GM10248 (cell line): ENCODE data around the gene RAC2.

ENCODE experiments used
- CTCF ChIA-PET: fragments of 300-600 bp; sonication (Branson Sonifier 250); formaldehyde crosslinking; extraction: SDS; loops from one replicate; lab custom pipeline; 2021; ENCODE audit warnings: antibody characterized with exemption; lab: Yijun Ruan, JAX
- POLR2A ChIA-PET: fragments of 350-650 bp; sonication (Branson Sonifier 250); formaldehyde crosslinking; extraction: SDS; loops from one replicate; lab custom pipeline; 2020; ENCODE audit warnings: antibody characterized with exemption; lab: Yijun Ruan, JAX
- DNase-seq: peaks from one replicate; pipeline ENCODE4 v3.0.0; 2012; ENCODE audit errors: extremely low spot score
- CTCF ChIP-seq: IDR thresholded peaks from 2 replicates; pipeline ENCODE4 v1.5.1; 2012; ENCODE audit warnings: mild to moderate bottlenecking, low read depth; ENCODE audit errors: extremely low read depth, missing control alignments, control extremely low read depth

The RAC2 gene

DNA sequence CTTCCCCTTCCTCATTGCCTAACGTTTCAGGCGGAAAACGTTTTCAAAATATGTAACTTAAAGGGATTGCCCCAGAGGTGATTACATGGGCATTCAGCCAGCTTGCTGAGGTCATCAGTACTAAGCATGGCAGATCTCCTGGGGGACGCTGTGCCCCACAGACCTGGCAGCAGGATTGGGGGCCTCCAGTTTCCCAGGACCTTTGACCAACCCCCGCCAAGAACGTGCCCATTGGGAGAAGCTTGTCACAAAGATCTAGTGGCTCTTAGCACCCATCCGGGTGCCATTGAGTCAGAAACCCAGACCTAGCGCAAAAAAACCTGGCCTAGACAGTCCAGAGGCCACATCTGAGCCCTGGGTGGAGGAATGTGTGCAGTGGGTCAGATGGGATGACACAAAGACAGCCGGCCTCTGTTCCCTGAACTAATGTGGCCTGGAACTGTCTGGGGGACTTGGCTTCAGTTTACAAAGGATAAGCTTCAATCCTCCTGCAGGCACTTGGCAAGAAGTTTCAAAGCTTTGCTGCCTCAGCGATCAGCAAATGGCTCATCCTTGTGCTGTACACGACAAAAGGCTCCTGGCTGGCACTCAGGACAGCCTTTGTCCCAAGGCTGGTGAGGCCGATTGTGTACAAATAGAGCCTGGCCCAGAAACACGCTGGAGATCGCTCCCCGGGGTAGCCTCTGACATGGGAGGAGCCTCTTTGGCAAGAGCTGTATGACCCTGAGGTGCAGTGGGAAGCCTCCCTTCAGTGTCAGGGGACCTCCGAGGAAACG is 65.5 kb downstream of the RAC2 start:
- ChIA-PET POLR2A (no interaction called here), CTCF (interaction anchor here (0.9 to 8.2 kb wide), 5 partner anchors 12 to 139 kb away, joined by 3 to 51 read pairs (median 4); no protein-coding TSS in a partner anchor)
- no peak for DNase-seq
- TF ChIP-seq CTCF = no peak

- POLR2A ChIA-PET = no interaction called here
These were observed 66.3 kb downstream of the RAC2 start for GRCh38 chr22:37177755-37178154.

DNA sequence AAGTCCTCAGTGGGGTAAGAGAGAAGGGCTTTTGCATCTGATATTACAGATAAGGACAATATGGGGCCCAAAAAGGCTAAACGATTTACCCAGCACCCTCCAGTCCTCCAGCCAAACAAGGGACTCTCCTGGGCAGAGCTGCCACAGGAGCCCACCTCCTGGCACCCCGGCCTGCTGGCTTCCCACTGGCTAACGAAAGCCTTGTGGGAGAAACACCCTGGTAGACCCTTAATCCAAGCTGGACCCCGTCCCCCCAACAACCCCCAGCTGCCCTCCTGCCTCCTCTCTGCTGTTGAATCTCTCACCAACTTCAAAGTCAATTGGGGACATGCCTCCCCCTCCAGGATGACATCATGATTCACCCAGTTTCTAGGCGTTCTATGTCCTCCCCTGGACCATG is 66.8 kb downstream of the RAC2 start:
- CTCF ChIA-PET = interaction anchor here (0.7 to 8.2 kb wide), 5 partner anchors 11 to 140 kb away, joined by 3 to 51 read pairs (median 4); no protein-coding TSS in a partner anchor

More at GRCh38 chr22:37177755-37178154, 66.3 kb downstream of the RAC2 start:
- no peak for DNase-seq
- CTCF ChIA-PET = interaction anchor here (0.9 to 8.2 kb wide), 5 partner anchors 11 to 140 kb away, joined by 3 to 51 read pairs (median 4); no protein-coding TSS in a partner anchor
- TF ChIP-seq CTCF = no peak

GRCh38 chr22:37176464-37177061 is 67.5 kb downstream of the RAC2 start:
- ChIA-PET CTCF (interaction anchor here (0.6 to 8.2 kb wide), 4 partner anchors 10 to 320 kb away, joined by 3 to 51 read pairs (median 9); no protein-coding TSS in a partner anchor), POLR2A (no interaction called here)
- TF ChIP-seq CTCF = no peak
- DNase-seq = peak; percentile 52

More for the DNA sequence above, 66.8 kb downstream of the RAC2 start:
- TF ChIP-seq CTCF = no peak
- POLR2A ChIA-PET = no interaction called here
- no peak for DNase-seq

DNA sequence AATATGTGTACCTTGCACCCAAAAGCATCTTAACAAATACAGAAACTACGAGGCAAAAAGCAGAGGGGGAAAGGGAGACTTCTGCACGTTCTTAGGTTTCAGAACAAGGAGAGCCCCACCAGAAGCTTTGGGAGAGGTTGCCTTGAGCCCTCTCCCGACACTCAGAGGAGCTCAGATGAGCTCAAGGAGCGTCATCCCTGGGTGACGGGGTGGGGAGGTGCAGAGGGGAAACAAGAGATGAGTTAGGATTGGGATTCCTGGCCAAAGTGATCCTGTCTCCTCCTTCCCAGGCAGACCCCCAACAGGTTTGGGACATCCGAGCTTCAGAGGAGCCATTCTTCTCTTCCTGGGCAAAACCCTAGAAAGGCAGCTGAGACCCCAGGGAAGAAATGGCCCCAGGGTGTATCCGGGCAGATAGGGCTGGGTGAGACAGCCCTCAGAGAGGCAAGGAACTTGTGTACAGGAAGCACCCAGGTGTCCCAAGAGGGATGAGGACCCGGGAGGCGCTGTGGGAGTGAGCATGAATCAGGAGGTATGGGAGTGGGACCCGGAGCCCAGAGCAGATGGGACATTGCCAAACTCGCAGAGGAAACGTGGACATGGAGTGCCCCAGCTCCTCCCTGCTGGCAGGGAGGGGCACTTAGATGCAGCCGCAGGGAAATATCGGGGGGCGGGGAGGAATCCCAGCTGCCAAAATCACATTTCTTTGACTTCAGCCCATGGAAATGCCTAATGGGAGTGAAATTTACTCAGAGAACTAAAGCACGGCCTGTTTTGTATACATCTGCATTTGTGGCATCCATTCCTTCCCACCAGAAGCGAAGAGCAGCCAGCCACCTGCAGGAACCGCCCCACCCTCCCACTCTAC is 68.4 kb downstream of the RAC2 start:
- CTCF ChIA-PET = interaction anchor here (0.6 to 8.2 kb wide), 7 partner anchors 8 to 132 kb away, joined by 3 to 51 read pairs (median 4); no protein-coding TSS in a partner anchor
- POLR2A ChIA-PET = no interaction called here
- no peak for DNase-seq
- no peak for TF ChIP-seq CTCF
